ENCODE results near the gene SAMHD1.

GRCh38 chr20:36992802-36993334 is 41.4 kb upstream of the SAMHD1 start:
- TF ChIP-seq, protein P1, sequence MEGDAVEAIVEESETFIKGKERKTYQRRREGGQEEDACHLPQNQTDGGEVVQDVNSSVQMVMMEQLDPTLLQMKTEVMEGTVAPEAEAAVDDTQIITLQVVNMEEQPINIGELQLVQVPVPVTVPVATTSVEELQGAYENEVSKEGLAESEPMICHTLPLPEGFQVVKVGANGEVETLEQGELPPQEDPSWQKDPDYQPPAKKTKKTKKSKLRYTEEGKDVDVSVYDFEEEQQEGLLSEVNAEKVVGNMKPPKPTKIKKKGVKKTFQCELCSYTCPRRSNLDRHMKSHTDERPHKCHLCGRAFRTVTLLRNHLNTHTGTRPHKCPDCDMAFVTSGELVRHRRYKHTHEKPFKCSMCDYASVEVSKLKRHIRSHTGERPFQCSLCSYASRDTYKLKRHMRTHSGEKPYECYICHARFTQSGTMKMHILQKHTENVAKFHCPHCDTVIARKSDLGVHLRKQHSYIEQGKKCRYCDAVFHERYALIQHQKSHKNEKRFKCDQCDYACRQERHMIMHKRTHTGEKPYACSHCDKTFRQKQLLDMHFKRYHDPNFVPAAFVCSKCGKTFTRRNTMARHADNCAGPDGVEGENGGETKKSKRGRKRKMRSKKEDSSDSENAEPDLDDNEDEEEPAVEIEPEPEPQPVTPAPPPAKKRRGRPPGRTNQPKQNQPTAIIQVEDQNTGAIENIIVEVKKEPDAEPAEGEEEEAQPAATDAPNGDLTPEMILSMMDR (IDR thresholded peaks at IDR 0.05), result no peak
- TF ChIP-seq POLR2A (IDR thresholded peaks at IDR 0.05), result no peak
